K562 (cell line): ENCODE data around the gene CALML6. TPM values are rescaled to one million over a fixed set of nuclear protein-coding genes. Genes with fewer than 3 reads are reported as not detected.

Source experiments
- BHLHE40 ChIP-seq: IDR thresholded peaks from 2 replicates; pipeline ENCODE4 v1.6.1; 2011; ENCODE audit warnings: low read length, improper control_type of control experiment
- ETV6 ChIP-seq, 3 experiments: fragments of 150-350 bp in 1 of 3; sonication (generic) in 1 of 3; formaldehyde crosslinking in 1 of 3; IDR thresholded peaks; 2 replicates each; pipeline versions ENCODE4 v1.6.1 to v1.8.0; 2014 to 2022; ENCODE audit warnings: borderline replicate concordance in 2 of 3, low read depth in 2 of 3, antibody characterized with exemption in 1 of 3, low read length in 1 of 3, mild to moderate bottlenecking in 1 of 3, missing genetic modification reagents in 1 of 3
- HIVEP1 ChIP-seq: fragments of 250-450 bp; sonication (Bioruptor Pico); IDR thresholded peaks from 2 replicates; pipeline ENCODE4 v1.4.0; 2020; ENCODE audit warnings: mild to moderate bottlenecking
- SP1 ChIP-seq: sonication (generic); formaldehyde crosslinking; IDR thresholded peaks from 2 replicates; pipeline ENCODE4 v1.8.1; 2022; ENCODE audit warnings: mild to moderate bottlenecking, missing genetic modification reagents
- SRSF3 ChIP-seq: fragments of 200-400 bp; formaldehyde crosslinking; IDR thresholded peaks from 2 replicates; pipeline ENCODE4 v1.6.1; 2016; ENCODE audit warnings: mild to moderate bottlenecking, low read length, moderate library complexity; ENCODE audit not compliant: insufficient read depth
- U2AF2 ChIP-seq: fragments of 200-400 bp; formaldehyde crosslinking; optimal IDR thresholded peaks from 2 replicates; pipeline ENCODE3; 2017; ENCODE audit warnings: low read depth, mild to moderate bottlenecking, low read length
- ZNF589 ChIP-seq: fragments of 200-800 bp; sonication (Bioruptor generic); IDR thresholded peaks from 2 replicates; pipeline ENCODE4 v1.6.1; 2016; ENCODE audit warnings: low read depth, missing genetic modification characterization, missing compliant biosample characterization
- polyA plus RNA-seq, 8 experiments: library from polyadenylated mRNA; depleted of rRNA in 4 of 8; stranded (reverse) in 5 of 8; unstranded in 3 of 8; fragments of >200 nt; fragmentation: Nextera tagmentation in 2 of 8; fragmentation: Illumina TruSeq in 1 of 8; extraction: Ambion mirVana in 2 of 8; extraction: Trizol in 1 of 8; gene quantifications; 2 replicates each; pipeline versions ENCODE4 v1.2.1 to v1.2.3, GENCODE V29; 2011 to 2014; ENCODE audit warnings: inconsistent platforms in 1 of 8, missing spikeins in 1 of 8
- total RNA-seq, 7 experiments: library from RNA; depleted of rRNA in 6 of 7; stranded (reverse); fragments of >200 nt in 6 of 7; fragmentation: Illumina TruSeq in 2 of 7; extraction: Trizol in 2 of 7; gene quantifications; 2 replicates each; pipeline versions ENCODE4 v1.2.1 to v1.2.3, GENCODE V29; 2011 to 2021; ENCODE audit warnings: low replicate concordance in 1 of 7
- TF ChIP-seq, protein P1 (sequence below): IDR thresholded peaks from 2 replicates; pipeline ENCODE4 v1.6.1; 2011; ENCODE audit not compliant: insufficient read length; ENCODE audit errors: extremely low read depth
- TF ChIP-seq, protein P2 (sequence below): fragments of 250-450 bp; sonication (Bioruptor Pico); IDR thresholded peaks from 2 replicates; pipeline ENCODE4 v1.8.0; 2021; ENCODE audit warnings: moderate library complexity, mild to moderate bottlenecking, inconsistent platforms

Gene CALML6
- total and polyA plus RNA-seq, 9 of the 15 experiments (the other 6 are each of a cell fraction or from before 2014, with no cell fraction given), result 0.14 TPM; not detected in 8

DNA sequence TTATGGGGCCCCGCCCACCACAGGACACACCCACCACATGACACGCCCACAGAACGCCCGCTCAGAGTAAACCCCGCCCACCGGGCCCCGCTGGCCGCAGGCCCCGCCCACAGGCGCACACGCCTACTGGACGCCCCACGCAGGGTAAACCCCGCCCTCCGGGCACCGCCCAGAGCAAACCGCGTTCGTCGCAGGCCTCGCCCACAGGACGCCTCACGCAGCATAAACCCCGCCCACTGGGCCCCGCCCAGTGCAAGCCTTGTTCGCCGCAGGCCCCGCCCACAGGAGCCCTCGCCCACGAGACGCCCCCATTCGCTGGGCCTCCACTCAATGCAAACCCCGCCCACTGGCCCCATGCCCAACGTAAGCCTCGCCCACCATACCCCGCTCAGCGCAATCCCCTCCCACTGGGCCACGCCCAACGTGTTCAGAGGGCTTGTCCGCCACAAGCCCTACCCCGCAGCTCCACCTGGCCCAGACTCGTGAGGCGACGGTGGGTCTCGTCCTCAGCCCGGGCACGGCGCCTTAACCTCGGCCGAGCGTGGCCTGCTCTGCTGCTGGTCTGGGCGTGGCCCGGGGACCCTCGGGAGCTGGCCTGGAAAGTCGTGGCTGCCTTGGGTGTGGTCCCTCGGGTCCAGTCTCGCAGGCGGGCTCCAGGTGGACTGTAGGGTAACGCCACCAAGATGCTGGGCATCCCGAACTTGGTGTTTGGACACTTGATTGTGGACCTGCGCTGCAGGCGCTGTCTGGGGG lies 4.4 kb downstream of the CALML6 start (continued):
- TF ChIP-seq, protein P1, sequence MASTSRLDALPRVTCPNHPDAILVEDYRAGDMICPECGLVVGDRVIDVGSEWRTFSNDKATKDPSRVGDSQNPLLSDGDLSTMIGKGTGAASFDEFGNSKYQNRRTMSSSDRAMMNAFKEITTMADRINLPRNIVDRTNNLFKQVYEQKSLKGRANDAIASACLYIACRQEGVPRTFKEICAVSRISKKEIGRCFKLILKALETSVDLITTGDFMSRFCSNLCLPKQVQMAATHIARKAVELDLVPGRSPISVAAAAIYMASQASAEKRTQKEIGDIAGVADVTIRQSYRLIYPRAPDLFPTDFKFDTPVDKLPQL, result no peak
- TF ChIP-seq U2AF2 (no peak), ETV6 (IDR thresholded peaks at IDR 0.05; ENCODE audit: borderline replicate concordance in 1 of 2, low read depth in 2 of 2, low read length in 1 of 2) (no peak), ETV6 (CRISPR knock-in tag; IDR thresholded peaks at IDR 0.05; ENCODE audit: borderline replicate concordance) (no peak), SRSF3 (no peak), SP1 (CRISPR knock-in tag) (peak; percentile 100), ZNF589 (CRISPR knock-in tag) (no peak), HIVEP1 (CRISPR knock-in tag) (no peak), BHLHE40 (peak; percentile 49)
- TF ChIP-seq, protein P2, sequence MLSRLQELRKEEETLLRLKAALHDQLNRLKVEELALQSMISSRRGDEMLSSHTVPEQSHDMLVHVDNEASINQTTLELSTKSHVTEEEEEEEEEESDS, result no peak
